Stimulated activated CD8-positive, alpha-beta memory T cell treated with anti-CD3 and anti-CD28 coated beads, Interleukin-15, amount 100 ng/mL, for 48 hours (primary cell): ENCODE data around the gene UBR3.

Source experiments
- DNase-seq, 2 donors: peaks; one replicate each; pipeline ENCODE4 v3.0.0-alpha.2; 2020; ENCODE audit warnings: low read depth in 2 of 2

The UBR3 gene

DNA sequence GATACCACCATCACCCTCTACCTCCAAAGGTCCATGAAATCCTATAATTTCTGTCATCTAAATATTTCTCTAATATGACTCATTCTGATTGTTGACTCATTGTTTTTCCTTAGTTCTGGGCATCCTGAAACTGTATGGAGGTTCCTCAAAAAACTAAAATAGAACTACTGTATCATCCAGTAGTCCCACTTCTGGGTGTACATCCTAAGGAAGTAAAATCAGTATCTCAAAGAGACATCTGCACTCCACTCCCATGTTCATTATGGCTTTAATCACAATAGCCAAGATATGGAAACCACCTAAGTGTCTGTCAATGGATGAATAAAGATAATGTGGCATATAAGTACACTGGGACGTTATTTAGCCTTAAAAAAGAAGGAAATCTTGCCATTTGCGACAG, 224.9 kb downstream of the UBR3 start:
- no peak for DNase-seq

DNA sequence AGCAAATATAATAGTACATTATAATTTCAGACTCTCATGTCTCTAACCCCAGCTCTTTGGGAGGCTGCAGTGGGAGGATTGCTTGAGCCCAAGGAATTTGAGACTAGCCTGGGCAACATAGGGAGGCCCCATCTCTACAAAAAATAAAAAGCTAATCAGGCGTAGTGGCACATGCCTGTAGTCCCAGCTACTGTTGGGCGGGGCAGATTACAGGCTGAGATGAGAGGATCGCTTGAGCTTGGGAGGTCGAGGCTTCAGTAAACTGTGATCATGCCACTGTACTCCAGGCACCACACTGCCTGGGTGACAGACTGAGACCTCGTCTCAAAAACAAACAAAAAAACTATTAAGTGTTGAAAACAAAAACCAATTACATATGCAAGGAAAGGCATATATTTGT, 227.7 kb downstream of the UBR3 start:
- DNase-seq, result no peak

- DNase-seq, result no peak
Measured at GRCh38 chr2:170056900-170057299, 229.6 kb downstream of the UBR3 start.

- DNase-seq, result no peak
Measured at GRCh38 chr2:170063456-170064235, 236.4 kb downstream of the UBR3 start.

DNA sequence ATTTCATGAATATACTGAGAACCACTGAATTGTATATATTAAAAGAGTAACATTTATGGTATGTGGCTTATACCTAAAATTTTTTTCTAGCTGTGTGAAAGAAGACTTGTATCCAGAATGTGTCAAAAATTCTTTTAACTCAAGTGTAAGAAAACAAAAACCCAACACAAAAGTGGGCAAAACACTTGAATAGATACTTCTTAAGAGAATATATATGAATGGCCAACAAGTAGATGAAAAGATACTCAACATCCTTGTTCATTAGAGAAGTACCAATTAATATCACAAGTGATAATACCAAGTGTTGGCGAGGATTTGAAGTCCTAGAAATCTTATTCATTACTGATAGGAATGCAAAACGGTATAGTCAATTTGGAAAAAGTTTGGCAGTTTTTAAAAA, 243.5 kb downstream of the UBR3 start:
- no peak for DNase-seq

- no peak for DNase-seq
Measured at GRCh38 chr2:170073288-170073687, 246.0 kb downstream of the UBR3 start.

DNA sequence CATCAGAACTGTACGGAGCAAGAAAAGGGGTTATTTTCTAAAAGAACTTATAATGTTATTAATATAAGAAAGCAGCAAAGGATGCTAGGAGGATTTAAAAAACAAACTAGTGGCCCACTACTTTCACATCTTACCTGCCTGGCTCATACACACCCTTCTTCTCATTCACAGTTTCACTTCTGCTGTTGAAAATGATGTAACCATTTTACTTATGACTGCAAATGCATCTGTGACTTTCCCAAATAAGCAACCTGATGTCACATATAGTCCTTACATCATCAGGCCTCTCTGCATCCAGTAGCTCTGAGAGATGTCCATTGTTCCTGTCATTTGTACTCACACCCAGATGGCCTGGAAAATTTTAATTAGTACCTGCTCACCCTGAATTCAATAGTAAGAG, 248.9 kb downstream of the UBR3 start:
- no peak for DNase-seq

- no peak for DNase-seq
Measured at GRCh38 chr2:170077830-170078569, 250.7 kb downstream of the UBR3 start.

DNA sequence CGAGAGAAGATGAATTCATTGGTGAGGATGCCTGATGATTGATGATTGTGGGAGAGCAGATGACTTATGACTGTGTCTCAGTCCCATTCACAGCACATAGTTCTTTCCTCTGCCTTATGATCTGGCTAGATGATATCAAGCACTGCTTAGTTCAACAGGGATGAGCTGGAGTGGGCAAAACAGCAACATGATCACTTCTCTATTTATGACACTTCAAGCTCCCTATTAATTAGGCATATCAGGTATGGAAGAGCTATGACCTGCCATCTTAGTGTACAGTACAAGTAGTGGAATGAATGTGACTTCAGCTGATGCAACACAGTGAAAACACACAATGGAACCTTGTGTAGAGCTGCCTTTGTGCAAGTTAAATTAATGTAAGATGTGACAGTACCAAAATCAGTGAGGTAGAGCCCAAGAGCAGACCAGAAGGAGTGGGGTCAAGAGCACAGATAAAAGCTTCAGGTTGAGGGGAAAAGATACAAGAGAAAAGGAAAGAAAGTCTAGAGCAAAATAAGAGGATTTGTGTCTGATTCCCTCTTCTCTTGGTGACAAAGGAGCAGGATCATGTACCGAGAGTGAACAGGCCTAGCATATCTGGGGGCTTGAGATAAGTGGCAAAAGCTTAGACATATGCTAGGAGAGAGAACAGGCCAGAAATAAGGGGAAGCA, 257.7 kb downstream of the UBR3 start:
- no peak for DNase-seq

DNA sequence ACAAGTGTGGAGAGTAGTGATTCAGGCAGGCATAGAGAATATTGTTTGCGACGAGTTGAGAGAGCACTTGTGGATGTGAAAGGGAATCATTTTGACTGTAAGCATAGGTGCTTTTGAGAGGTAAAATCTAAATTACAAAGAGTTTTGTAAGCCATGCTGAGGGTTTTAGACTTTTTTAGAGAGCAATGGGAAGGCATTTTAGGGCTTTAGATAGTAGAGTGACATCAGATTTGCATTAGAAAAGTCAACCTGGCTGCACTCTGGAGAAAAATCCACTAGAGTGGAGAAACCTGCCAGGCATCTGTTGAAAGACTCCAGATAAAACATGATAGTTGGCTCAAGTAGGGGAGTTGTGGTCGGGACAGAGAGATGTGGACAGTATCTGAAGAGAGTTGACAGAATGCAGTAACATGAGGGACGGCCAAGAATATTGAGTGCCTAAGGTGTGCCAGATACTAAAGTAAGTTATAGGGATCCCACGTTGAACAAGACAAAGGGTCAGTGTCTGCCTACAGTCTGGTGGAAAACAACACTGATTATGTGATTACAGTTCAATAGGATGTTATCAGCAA, 258.9 kb downstream of the UBR3 start:
- no peak for DNase-seq

GRCh38 chr2:170086751-170087412, 259.6 kb downstream of the UBR3 start:
- DNase-seq, result no peak

- DNase-seq, result no peak
Measured at GRCh38 chr2:170087413-170087793, 260.1 kb downstream of the UBR3 start.

DNA sequence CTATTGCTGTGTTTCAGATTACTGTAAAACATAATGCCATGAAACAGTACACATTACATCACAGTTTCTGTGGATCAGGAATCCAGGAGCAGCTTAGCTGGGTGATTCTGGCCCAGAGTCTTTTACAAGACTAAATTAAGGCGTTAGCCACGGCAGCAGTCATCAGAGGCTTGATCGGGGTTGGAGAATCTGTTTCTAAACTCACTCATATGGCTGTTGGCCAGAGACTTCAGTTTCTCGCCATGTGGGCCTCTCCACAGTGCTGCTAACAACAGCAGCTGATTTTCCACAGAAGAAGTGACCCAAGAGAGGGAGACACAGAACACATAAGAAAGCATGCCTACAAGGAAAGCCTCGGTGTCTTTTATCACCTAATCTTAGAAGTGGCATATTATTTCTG, 261.5 kb downstream of the UBR3 start:
- DNase-seq, result no peak

DNA sequence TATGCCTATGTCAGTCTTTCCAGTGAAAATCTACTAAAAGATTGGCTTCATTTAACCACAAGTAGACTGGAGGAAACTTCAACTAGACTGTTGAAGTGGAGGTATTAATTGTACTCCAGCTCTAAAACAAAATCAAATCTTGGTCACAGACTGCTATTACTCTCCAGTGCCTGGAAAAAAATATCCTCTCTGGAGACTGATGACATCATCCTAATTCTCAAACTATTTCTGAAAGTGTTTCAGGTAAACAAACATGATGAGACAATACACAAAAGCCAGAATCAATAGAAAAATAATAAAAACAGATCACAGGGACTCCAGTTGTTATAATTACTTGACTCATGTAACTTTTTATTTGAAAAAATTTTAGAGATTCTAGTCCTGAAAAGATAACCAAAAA, 263.0 kb downstream of the UBR3 start:
- DNase-seq, result no peak

GRCh38 chr2:170091436-170091835, 264.2 kb downstream of the UBR3 start:
- DNase-seq, result no peak

DNA sequence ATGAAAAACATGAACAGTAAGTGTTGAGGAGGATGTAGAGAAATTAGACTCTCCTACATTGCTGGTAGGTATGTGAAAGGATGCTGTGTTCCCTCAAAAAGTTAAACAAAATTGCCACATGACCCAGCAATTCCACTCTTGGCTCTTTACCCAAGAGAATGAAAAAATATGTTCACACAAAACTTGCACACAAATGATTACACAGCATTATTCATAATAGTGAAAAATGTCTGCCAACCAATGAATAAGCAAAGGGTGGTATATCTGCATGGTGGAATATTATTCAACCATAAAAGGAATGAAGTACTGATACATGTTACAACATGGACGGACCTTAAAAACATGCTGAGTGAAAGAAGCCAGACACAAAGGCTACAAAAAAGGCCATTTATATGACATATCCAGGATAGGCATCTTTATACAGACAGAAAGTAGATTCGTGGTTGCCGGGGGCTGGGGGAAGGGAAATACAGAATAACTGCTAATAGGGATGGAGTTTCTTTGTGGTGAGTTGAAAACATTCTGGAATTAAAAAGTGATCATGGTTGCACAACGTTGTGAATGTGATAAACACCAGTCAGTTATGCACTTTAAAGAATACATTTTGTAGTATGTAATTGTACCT, 265.3 kb downstream of the UBR3 start:
- DNase-seq, result no peak

DNA sequence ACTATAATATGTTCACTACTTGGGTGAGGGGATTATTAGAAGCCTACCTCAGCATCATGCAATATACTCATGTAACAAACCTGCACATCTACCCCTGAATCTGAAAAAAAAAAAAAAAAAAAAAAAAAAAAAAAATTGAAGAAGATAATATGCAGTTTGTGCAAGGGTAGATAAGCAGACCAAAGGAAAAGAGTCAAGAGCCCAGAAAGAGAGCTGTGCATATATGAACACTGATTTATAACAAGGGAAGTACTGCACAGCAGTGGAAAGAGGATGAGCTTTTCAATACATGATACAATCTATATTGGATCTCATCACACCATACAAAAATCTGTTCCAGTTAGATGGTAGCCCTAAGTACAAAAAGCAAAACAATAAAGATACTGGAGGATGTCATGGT, 268.1 kb downstream of the UBR3 start:
- no peak for DNase-seq

DNA sequence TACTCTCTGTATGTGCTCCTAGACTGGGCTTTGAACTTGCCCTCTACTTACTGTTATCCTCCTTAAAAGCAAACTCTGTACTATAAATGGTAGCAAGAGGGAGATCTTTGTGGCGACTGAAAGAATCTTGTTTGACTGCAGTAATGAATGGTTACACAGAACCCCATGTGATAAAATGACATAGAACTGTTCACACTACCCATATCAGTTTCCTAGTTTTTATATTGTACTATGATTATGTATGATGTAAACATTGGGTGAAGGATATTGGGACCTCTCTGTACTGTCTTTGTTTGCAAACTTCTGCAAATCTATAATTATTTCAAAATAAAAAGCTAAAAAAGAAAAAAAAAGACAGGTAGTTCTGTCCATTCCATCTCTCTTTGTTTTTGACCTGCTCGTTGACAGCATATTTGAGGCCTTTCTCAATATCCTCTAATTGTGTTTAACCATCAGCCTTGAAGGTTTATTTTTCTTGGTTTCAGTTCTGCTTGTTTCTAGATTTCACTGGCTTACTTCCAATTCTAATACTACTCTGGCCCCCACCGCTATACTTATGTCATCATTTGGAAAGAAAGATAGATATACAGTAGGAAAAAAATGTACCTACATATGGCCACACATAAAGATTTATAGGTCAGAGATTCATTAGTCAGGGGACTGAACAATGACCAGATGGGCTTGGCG, 271.5 kb downstream of the UBR3 start:
- no peak for DNase-seq

DNA sequence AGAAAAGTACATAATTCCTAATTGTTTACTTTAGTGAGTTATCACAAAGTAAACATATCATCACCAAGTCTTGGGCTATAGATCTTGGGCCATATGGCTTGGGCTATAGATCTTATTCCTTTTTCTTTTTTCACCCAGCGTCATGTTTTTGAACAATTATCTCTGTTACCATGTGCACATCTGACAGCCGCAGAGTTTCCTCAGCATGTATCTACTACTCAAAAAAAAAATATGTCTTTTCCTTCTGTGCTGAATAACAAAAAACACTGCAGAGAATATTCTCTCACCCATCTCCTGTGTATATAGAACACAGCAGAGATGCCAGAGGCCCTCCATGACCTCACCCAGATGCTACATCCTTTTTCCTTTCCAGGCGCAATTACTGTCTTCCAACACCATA, 274.5 kb downstream of the UBR3 start:
- no peak for DNase-seq

- no peak for DNase-seq
Measured at GRCh38 chr2:170106102-170106840, 279.0 kb downstream of the UBR3 start.
